Stimulated activated CD4-positive, alpha-beta T cell treated with anti-CD3 and anti-CD28 coated beads, Interleukin-12 subunit alpha, Interleukin-12 subunit beta, amount 100 ng/mL, for 48 hours (primary cell): ENCODE measurements around the gene ADGRE2.

Experiments used
- DNase-seq, 3 donors: peaks; one replicate each; pipeline ENCODE4 v3.0.0-alpha.2; 2020; ENCODE audit warnings: low read depth in 2 of 3, low spot score in 1 of 3

ADGRE2 gene

DNA sequence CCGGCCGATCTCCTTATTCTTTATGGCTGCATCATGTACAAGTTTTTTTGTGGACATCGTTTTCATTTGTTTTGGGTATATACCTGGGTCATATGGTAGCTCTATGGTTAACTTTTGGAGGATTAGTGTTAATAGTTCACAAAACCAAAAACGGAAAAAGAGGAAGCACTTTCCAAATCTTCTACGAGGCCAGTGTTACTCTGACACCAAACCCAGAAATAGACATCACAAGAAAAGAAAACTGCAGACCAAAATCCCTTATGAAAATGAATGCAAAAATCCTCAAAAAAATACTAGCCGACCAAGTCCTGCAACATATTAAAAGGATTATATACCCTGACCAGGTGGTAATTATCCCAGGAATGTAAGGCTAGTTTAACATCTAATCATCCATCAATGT lies 29.8 kb downstream of the ADGRE2 start:
- no peak for DNase-seq

DNA sequence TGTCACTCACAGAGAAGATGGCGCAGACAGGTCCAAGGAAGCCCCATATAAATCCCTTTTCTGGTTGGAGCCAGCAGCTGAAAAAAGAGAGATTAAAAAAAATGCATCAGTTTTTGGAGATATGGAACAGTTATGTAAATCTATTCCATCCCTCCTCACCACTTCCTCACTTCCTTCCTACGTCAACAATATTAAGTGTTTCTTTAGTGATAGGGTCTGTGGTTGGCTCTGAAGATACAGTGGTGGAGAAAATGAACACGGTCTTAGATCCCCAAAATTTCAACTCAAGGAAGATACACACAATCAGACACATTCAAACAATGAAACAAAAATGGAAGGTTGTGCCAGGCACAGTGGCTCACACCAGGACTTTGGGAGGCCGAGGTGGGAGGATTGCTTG lies 31.5 kb downstream of the ADGRE2 start:
- no peak for DNase-seq

DNA sequence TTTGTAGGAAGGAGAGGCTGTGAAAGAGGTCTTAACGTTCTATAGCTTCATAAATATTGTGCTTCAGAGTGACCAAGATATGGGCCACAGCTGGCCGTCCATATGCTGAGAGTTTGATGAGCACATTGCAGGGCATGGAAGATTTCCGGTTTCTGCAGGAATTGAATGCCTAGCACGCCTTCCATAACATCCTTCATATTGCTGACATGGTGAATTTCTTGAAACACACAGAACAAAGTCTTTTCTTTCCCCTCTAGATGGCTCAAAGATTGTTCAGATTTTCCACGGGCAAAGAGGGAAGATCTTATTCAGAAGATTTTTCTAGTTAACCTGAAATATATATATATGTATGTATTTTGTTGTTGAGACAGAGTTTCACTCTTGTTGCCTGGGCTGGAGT lies 42.4 kb downstream of the ADGRE2 start:
- DNase-seq: no peak

DNA sequence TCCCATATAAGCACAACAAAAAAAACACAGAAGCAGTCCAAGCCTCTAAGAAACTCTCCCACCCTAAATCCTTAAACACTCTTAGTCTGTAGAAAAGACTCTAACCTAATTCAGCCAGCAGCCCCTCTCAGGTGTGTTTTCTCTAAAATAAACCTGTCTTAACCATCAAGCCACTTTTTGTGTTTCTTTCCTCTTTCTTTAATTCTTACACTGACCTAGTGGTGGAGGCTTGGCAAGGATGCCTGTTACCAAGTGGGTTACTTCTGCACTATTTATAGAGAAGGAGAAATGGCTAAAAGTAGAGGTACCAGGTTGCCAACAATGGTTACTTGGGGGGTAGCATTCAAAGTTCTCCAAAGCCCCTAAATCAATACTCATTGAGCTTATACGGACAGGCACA lies 44.8 kb downstream of the ADGRE2 start:
- no peak for DNase-seq

DNA sequence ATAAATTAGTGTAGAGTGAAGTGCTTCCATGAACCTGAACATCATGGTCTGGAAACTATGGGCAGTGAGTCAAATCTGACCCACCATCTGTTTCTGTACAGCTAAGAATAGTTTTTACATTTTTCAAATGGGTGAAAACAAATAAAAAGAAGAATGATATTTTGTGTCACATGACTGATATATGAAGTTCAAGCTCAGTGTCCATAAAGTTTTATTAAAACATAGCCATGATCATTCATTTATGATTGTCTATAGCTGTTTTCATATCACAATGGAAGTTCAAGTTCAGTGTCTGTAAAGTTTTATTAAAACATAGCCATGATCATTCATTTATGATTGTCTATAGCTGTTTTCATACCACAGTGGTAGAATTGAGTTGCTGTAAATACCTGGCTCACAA lies 45.9 kb downstream of the ADGRE2 start:
- no peak for DNase-seq

DNA sequence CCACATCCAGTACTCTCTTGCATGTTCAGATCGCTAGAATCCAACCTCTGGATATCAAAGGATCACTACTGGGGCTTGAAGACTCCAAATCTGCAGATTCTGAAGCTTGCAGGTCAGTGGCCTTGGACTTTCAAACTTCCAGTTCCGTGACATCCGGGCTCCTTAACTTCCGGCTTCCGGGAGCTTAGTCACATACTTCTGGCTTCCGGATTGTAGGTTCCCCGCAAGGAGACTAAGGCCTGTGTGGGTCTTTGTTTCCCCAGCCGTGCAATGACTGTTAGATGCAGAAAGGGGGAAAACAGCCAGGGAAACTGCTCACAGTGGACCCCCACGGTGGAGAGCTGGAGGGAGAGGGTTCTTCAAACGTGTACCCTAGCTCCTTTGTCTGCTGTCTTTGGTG lies 47.2 kb downstream of the ADGRE2 start:
- no peak for DNase-seq

DNA sequence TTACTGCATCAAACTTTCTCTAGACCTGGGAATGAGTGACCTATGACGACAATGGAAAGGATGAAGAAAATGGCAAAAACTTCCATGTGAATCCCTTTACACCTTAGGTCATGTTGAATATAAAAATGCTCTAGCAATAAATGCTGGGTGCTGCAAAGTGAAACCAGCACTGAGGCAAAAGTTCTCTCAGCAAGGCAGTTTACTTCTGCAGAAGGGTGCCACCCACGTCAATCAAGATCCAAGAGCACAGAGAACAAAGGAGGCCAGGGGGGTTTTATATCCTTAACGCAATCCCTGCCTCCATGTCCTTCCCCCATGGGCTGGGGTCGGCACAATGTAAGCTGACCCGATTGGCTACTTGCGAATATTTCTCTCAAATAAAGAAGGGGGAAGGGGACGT lies 49.8 kb downstream of the ADGRE2 start:
- no peak for DNase-seq

DNA sequence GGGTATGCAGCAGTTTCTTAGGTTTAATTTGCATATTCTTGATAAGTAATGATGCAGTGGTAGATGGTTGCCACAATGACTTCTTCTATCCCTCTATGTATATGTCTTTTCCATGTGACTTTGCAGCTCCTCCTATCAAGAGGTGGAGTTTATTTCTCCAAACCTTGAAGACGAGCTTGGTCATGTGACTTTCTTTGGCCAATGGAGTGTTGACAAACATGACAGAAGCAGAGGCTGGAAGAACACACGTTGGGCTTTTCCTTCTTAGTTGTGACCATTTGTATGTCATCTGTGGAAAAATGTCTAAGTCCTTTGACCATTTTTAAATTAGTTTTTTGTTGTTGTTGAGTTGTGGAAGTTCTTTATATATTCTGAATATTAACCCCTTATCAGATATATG lies 56.2 kb downstream of the ADGRE2 start:
- DNase-seq: no peak

DNA sequence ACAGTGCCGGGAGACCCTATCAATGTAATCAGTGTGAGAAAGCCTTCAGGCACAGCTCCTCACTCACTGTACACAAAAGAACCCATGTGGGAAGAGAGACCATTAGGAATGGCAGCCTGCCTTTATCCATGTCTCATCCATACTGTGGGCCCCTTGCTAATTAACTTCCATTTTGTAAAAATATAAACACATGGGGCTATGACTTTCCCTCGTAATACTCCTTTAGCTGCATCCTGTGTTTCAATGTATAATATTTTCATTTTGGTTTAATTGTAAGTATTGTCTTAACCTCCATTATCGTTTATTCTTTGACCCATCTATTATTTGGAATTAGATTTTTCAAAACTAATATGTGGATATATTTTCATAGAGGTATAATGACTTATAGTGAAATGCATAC lies 59.2 kb downstream of the ADGRE2 start:
- no peak for DNase-seq

DNA sequence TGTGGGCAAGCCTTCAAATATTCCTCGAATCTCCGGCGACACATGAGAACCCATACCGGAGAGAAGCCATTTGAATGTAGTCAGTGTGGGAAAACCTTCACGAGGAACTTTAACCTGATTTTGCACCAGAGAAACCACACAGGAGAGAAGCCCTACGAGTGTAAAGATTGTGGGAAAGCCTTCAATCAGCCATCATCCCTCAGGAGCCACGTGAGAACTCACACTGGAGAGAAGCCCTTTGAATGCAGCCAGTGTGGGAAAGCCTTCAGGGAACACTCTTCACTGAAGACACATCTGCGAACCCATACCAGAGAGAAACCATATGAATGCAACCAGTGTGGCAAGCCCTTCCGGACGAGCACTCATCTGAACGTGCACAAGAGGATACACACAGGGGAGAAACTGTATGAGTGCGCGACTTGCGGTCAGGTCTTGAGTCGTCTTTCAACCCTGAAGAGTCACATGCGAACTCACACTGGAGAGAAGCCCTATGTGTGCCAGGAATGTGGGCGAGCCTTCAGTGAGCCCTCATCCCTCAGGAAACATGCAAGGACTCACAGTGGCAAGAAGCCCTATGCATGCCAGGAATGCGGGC lies 59.7 kb downstream of the ADGRE2 start:
- DNase-seq: no peak

DNA sequence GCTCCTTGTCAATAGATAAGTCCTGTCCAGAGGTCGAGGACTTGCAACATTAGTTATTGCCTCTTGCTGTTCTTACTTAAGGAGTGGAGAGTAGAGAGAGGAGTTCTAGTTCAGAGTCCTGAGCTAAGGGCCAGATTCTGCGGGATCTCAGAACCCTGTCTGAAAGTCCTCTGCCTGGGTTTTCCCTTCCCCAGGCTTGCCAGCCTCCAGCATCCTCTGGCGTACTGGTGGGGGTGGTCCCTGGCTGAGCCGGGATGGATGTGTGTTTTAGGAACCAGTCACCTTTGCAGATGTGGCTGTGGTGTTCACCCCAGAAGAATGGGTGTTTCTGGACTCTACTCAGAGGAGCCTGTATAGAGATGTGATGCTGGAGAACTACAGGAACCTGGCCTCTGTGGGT lies 62.5 kb downstream of the ADGRE2 start:
- DNase-seq: no peak

DNA sequence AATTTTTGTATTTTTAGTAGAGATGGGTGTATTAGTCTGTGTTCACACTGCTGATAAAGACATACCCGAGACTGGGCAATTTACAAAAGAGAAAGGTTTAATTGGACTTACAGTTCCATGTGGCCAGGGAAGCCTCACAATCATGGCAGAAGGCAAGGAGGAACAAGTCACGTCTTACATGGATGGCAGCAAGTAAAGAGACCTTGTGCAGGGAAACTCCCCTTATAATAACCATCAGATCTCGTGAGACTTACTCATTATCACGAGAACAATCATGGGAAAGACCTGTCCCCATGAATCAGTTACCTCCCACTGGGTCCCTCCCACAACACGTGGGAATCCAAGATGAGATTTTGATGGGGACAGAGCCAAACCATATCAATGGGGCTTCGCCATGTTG lies 73.9 kb downstream of the ADGRE2 start:
- no peak for DNase-seq

DNA sequence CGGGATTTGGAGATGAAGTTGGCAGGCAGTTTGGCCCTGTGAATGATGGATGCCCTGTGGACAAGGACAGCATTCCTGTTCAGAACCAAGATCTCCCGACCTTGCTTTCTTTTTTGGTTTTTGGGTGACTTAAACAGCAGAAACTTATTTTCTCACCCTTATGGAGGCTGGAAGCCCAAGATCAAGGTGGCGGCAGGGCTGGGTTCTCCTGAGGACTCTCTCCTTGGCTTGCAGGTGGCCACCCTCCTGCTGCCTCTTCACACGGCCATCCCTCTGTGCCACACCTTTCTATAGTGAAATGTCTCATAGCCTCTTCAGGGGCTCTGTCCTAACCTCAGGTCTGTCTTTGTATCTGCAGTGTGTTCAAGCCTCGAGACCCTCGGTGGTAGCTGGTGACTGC lies 74.5 kb downstream of the ADGRE2 start:
- DNase-seq: no peak

DNA sequence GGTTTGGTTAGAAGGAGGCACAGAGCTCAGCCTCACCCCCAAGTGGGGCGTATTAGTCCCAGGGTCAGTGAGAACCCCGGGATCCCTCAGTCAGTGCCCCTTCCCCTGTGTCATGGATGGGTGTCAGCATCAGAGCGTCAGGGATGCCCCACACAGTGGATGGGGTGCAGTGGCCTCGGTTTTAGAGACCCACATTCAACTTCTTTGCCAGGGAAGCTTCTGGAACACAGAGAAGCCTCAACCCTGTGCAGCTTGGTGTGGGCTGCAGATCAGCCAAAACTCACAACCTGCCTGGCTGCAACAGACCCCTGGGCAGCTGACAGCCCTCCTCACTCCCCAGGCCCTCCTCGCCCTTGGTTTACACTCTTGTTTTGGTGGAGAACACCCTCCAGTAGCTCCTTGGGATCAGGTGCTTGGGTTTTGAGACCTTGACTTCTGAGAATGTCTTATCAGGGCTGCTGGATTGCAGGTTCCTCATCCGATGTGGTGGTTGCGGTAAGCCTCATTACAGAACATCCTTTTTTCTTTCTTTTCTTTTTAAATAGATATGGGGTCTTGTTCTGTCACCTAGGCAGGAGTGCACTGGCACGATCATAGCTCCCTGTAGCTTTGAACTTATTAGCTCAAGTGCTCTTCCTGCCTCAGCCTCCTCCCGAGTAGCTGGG lies 77.5 kb downstream of the ADGRE2 start:
- DNase-seq: no peak

DNA sequence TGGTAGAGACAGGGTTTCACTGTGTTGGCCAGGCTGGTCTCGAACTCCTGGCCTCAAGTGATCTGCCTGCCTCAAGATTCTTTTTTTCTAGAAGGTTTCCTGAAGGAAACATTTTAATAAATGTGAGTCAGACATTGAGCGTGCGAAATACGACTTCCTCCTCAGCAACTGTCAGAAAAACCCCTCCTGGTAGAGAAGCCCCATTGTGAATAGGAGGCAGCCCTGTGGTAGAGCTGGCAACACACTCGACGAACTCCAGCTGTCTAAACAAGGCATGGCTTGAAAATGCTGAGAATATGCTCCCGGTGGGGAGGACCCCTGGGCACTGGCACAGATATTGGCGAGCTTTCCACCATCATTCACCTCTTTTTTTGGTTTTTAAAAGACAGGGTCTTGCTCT lies 78.7 kb downstream of the ADGRE2 start:
- no peak for DNase-seq

DNA sequence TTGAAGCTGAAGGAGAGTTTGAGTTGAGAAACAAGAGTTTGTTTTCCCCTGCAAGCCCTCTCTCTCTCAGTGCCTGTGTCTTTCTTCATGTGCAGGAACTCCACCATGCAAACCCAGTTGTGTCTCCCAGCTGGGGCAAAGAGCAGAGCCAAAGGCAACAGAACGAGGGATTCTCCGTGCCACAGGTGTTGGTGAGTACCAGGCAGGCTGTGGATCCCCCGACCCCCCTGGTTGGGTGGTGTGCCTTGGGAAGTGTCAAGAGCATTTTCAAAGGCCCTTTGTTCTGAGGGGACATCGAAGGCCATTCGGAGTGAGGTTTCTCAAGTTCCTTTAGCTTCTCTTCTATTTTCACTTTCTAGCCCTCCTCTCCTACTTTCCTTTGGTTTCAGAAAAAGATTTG lies 82.9 kb downstream of the ADGRE2 start:
- no peak for DNase-seq

DNA sequence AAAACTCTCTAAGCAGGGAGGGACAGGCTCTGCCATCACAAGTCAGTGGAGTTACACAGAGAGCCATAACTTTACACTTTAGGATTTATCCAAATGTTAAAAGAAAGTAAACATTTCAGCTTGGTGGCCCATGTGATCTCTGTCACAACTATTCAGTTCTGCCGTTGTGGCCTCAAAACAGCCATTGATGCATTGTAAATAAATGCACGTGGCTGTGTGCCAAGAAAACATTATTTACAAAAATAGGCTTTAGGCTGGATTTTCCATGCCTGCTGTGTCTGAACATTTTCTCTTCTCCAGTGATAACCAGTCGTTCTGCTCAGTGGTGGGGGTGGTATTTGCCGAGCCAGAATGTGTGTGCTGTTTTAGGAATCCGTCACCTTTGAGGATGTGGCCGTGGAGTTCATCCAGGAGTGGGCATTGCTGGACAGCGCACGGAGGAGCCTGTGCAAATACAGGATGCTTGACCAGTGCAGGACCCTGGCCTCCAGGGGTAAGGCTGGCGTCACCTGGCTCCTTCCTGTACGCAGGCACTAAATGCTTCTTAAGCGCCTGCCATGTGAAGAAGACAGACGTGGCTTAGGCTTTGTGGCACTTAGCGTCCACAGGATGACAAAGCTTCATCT lies 83.6 kb downstream of the ADGRE2 start:
- DNase-seq: no peak

DNA sequence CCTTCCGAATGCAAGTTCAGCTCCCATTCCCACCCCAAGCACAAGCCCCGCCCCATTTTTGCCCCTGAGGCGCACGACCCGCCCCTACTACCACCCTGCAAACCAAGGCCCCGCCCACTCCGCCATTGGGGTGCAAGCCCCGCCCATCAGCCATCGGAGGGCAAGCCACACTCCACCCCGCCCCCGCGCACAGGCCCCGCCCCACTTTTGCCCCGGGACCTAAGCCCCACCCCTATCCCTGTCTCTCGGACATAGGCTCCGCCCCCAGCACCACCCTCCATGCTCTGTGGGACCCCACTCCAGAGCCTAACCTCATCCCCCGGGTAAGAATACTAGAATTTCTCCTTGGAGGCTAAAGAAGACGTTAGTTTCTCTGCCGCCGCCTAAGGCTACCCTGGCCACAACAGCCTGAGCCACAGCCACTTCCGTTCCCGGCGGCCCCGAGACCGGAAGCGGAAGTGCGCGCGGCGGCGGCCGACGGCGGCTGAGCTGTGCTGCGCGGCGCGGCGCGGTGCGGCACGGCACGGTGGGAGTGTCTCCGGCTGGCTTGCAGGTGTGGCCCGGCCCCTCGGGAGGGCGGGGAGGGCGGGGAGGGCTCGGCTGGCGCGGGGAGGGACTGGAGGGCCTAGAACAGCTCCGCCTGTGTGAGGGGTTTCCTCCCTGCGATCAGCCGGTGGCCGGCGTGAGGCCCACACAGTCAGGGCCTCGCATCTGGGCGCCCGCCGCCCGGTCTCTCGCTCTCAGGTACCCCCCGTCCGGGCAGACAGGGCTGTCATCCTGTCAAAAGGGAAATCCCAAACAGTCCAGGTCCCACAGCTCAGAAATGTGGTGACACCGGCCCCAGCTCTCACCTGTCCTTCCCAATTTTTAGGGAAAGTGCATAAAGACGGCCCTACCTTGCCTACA lies 88.5 kb downstream of the ADGRE2 start, which contains the start of gene ZNF333:
Gene ZNF333, plus strand, starts transcription at position 451 of the 906 bp plus-strand sequence. CDS start 3,444 bp downstream, outside the sequence.
- DNase-seq: peak; percentile 98 to 100 (median 100)

DNA sequence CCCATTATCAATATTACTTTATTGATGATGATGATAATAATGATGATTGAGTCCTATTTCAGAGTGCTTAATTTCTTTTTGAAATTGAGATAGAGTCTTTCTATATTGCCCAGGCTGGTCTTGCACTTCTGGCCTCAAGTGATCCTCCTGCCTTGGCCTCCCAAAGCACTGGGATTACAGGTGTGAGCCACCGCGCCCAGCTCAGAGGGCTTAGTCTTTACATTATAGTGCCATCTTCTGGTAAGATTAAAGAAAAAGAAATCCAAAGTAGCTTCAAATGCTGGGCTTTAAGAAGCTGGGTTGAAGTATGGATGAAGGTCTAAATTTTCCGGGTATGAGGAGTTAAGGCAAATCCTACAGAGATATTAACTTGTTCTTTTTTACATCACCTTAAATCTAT lies 91.9 kb downstream of the ADGRE2 start:
- DNase-seq: peak in 2 of 3 donors; percentile 7 to 14

DNA sequence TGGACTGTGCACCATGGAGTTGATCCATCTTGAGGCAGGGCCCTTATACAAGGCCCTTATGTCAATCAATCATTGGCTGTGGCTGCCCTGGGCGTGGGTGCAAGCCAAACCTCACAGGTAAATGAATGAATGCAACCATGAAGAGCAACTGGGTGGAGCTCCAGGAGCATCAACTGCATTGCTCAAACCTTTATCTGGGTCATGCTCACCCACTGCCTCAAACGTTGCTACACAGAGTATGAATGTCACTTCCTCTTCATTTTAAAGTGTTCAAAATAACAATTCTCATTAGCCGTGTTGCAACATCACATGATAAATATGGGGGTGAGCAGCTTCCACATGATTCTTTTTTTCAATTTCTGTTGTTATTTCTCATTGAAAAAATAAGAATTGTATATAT lies 94.9 kb downstream of the ADGRE2 start:
- DNase-seq: no peak
